H1 (cell line): ENCODE data around the gene CHCHD3. TPM values are rescaled to one million over a fixed set of nuclear protein-coding genes. Genes with fewer than 3 reads are reported as not detected.

Source experiments
- HDAC2 ChIP-seq, 2 experiments: fragments of 300-600 bp in 1 of 2; sonication (generic) in 1 of 2; IDR thresholded peaks; 2 replicates each; pipeline ENCODE4 v1.6.1; 2011 to 2012; ENCODE audit warnings: low read depth in 2 of 2, low read length in 2 of 2, mild to moderate bottlenecking in 2 of 2, moderate library complexity in 2 of 2, borderline replicate concordance in 1 of 2, inconsistent platforms in 1 of 2
- RAD21 ChIP-seq, 2 experiments: IDR thresholded peaks in 1 of 2; conservative IDR thresholded peaks in 1 of 2; 2 replicates each; pipeline ENCODE4 v1.6.1; 2011; ENCODE audit warnings: low read depth in 2 of 2, low read length in 2 of 2, improper control_type of control experiment in 1 of 2, inconsistent platforms in 1 of 2, mild to moderate bottlenecking in 1 of 2, moderate library complexity in 1 of 2
- RBBP5 ChIP-seq: IDR thresholded peaks from 2 replicates; pipeline ENCODE4 v1.7.1; 2012; ENCODE audit warnings: low read depth, mild to moderate bottlenecking, inconsistent platforms, low read length, moderate library complexity, borderline replicate concordance
- RNF2 ChIP-seq: fragments of 200-900, 300-1000 bp; sonication (generic); IDR thresholded peaks from 2 replicates; pipeline ENCODE4 v1.7.1; 2016; ENCODE audit warnings: borderline replicate concordance, low read depth, mild to moderate bottlenecking, antibody characterized with exemption, low read length; ENCODE audit not compliant: poor library complexity, severe bottlenecking; ENCODE audit errors: missing control alignments
- SIX5 ChIP-seq: IDR thresholded peaks from 2 replicates; pipeline ENCODE4 v1.6.1; 2011; ENCODE audit warnings: mild to moderate bottlenecking, low read depth, low read length
- TAF1 ChIP-seq: IDR thresholded peaks from 2 replicates; pipeline ENCODE4 v1.6.1; 2011; ENCODE audit warnings: mild to moderate bottlenecking, low read depth, low read length
- polyA plus RNA-seq, 7 experiments: library from polyadenylated mRNA; depleted of rRNA in 3 of 7; stranded (reverse) in 5 of 7; unstranded in 2 of 7; fragments of >200 nt in 5 of 7; fragments of 200-250 nt in 2 of 7; gene quantifications; 1 replicate in 5 of 7; 2 replicates in 1 of 7; 4 replicates in 1 of 7; pipeline versions ENCODE4 v1.2.1 to v1.2.3, GENCODE V29; 2011 to 2013; ENCODE audit warnings: missing spikeins in 2 of 7, mixed read lengths in 2 of 7
- total RNA-seq: library from RNA; stranded (reverse); fragmentation: NEBNext Ultra II Directional; extraction: Animal tissue kit (Norgen Biotek cat#: 25700); gene quantifications from 2 replicates; pipeline ENCODE4 v1.2.1, GENCODE V29; 2021

Gene CHCHD3
- total and polyA plus RNA-seq, 2 of the 8 experiments (the other 6 are each of a cell fraction or from before 2014, with no cell fraction given): 42.9 to 137 TPM

- TF ChIP-seq SIX5: no peak
- no peak for TF ChIP-seq RBBP5
- no peak for TF ChIP-seq TAF1
- TF ChIP-seq RNF2: no peak
- TF ChIP-seq HDAC2 (IDR thresholded peaks at IDR 0.05; ENCODE audit: borderline replicate concordance in 1 of 2, low read depth in 2 of 2, low read length in 2 of 2): no peak
- TF ChIP-seq RAD21 (IDR thresholded peaks at IDR 0.05 in 1 of 2, conservative IDR thresholded peaks at IDR 0.05 in 1 of 2; ENCODE audit: low read depth in 2 of 2, low read length in 2 of 2): no peak
Measured at GRCh38 chr7:133121175-133121844, 39.4 kb upstream of the CHCHD3 start (continued).
